Endothelial cell of umbilical vein (primary cell): ENCODE measurements around the gene ERG. TPM values are rescaled to one million over a fixed set of nuclear protein-coding genes. Genes with fewer than 3 reads are reported as not detected.

Experiments used
- BruUV-seq: library from RNA; stranded (reverse); fragments of 400-500 nt; replicated peaks from 2 replicates; lab custom pipeline; 2021; lab: Mats Ljungman, UMichigan
- CTCF ChIA-PET: fragments of 300-600, 350-600 bp; sonication (Branson Sonifier 250); formaldehyde crosslinking; loops from one replicate; lab custom pipeline; 2021; ENCODE audit warnings: antibody characterized with exemption, inconsistent platforms; lab: Charles Lee
- POLR2A ChIA-PET: fragments of 300-600, 350-600 bp; sonication (Branson Sonifier 250); formaldehyde crosslinking; loops from one replicate; lab custom pipeline; 2021; ENCODE audit warnings: antibody characterized with exemption, inconsistent platforms; lab: Charles Lee
- DNase-seq: peaks from one replicate; pipeline ENCODE4 v3.0.0-alpha.2; 2011; ENCODE audit warnings: low read depth, low spot score
- FAIRE-seq: peaks from 2 replicates; lab custom pipeline; 2011; peaks lifted over from hg19 to GRCh38; lab: Jason Lieb, UNC
- H2AFZ ChIP-seq: 2 replicates; pipeline ENCODE4 v1.6.0; 2012; ENCODE audit warnings: low read depth, low read length, control low read depth, inconsistent platforms
- H3K27ac ChIP-seq: 2 replicates; pipeline ENCODE4 v1.5.1; 2011; ENCODE audit warnings: low read depth, mild to moderate bottlenecking, control low read depth, low read length, moderate library complexity; ENCODE audit not compliant: insufficient read depth
- H3K27me3 ChIP-seq, 2 experiments: 2 replicates each; pipeline versions ENCODE4 v1.6.0 to v1.6.1; 2011; ENCODE audit warnings: low read length in 2 of 2, mixed read lengths in 1 of 2; ENCODE audit not compliant: control insufficient read depth in 2 of 2, insufficient read depth in 2 of 2
- H3K36me3 ChIP-seq, 2 experiments: 2 replicates in 1 of 2; 3 replicates in 1 of 2; pipeline ENCODE4 v1.5.1; 2011; ENCODE audit warnings: low read length in 2 of 2, mild to moderate bottlenecking in 1 of 2, moderate library complexity in 1 of 2; ENCODE audit not compliant: control insufficient read depth in 2 of 2, insufficient read depth in 2 of 2; ENCODE audit errors: extremely low read depth in 1 of 2
- H3K4me1 ChIP-seq: 3 replicates; pipeline ENCODE4 v1.5.1; 2011; ENCODE audit warnings: mild to moderate bottlenecking, low read length; ENCODE audit not compliant: control insufficient read depth, insufficient read depth; ENCODE audit errors: extremely low read depth
- H3K4me2 ChIP-seq: 2 replicates; pipeline ENCODE4 v1.6.1; 2011; ENCODE audit warnings: low read length, control low read depth, mixed read lengths; ENCODE audit not compliant: insufficient read depth
- H3K4me3 ChIP-seq, 3 experiments: fragments of 200-600 bp in 1 of 3; sonication (generic), shearing (Covaris generic) in 1 of 3; replicated peaks in 1 of 3; 2 replicates each; pipeline ENCODE4 v1.5.1; 2011 to 2016; ENCODE audit warnings: control low read depth in 3 of 3, low read length in 3 of 3, mild to moderate bottlenecking in 2 of 3, inconsistent platforms in 1 of 3, low read depth in 1 of 3, moderate library complexity in 1 of 3; ENCODE audit not compliant: insufficient read depth in 1 of 3
- H3K79me2 ChIP-seq: 2 replicates; pipeline ENCODE4 v1.6.0; 2012; ENCODE audit warnings: low read length, inconsistent platforms; ENCODE audit not compliant: control insufficient read depth, insufficient read depth
- H3K9ac ChIP-seq: replicated peaks from 2 replicates; pipeline ENCODE3; 2011; ENCODE audit warnings: low read length, control low read depth; ENCODE audit not compliant: insufficient read depth; ENCODE audit errors: extremely low read depth
- H3K9me1 ChIP-seq: replicated peaks from 3 replicates; pipeline ENCODE4 v1.6.0; 2011; ENCODE audit warnings: mild to moderate bottlenecking, low read length; ENCODE audit not compliant: control insufficient read depth, insufficient read depth; ENCODE audit errors: extremely low read depth
- H3K9me3 ChIP-seq: replicated peaks from 2 replicates; pipeline ENCODE4 v1.5.1; 2012; ENCODE audit warnings: low read length, inconsistent platforms; ENCODE audit not compliant: control insufficient read depth, insufficient read depth
- H4K20me1 ChIP-seq: replicated peaks from 2 replicates; pipeline ENCODE3; 2011; ENCODE audit warnings: mild to moderate bottlenecking, low read length; ENCODE audit not compliant: control insufficient read depth, insufficient read depth; ENCODE audit errors: extremely low read depth
- EZH2 ChIP-seq: IDR thresholded peaks from 2 replicates; pipeline ENCODE4 v1.6.1; 2012; ENCODE audit warnings: borderline replicate concordance, low read depth, mild to moderate bottlenecking, moderate library complexity, low read length, inconsistent platforms; ENCODE audit not compliant: severe bottlenecking
- FOS ChIP-seq: IDR thresholded peaks from 2 replicates; pipeline ENCODE4 v1.6.1; 2011; ENCODE audit warnings: mild to moderate bottlenecking, low read length, moderate library complexity, borderline replicate concordance; ENCODE audit not compliant: insufficient read depth
- GATA2 ChIP-seq: IDR thresholded peaks from 2 replicates; pipeline ENCODE4 v1.7.0; 2011; ENCODE audit warnings: low read depth, mild to moderate bottlenecking, moderate library complexity, mixed read lengths, low read length; ENCODE audit not compliant: insufficient read length, insufficient read depth
- JUN ChIP-seq: IDR thresholded peaks from 2 replicates; pipeline ENCODE4 v1.6.1; 2011; ENCODE audit warnings: borderline replicate concordance, low read depth; ENCODE audit not compliant: insufficient read length, insufficient read depth
- MAX ChIP-seq: IDR thresholded peaks from 2 replicates; pipeline ENCODE4 v1.6.1; 2011; ENCODE audit not compliant: insufficient read depth, insufficient read length
- MYC ChIP-seq: IDR thresholded peaks from one replicate; pipeline ENCODE4 v1.6.1; 2011; ENCODE audit warnings: mild to moderate bottlenecking, low read depth, low read length
- POLR2A ChIP-seq: IDR thresholded peaks from 2 replicates; pipeline ENCODE4 v1.6.1; 2012; ENCODE audit warnings: low read depth, mild to moderate bottlenecking, control low read depth, low read length
- POLR2AphosphoS5 ChIP-seq: IDR thresholded peaks from 2 replicates; pipeline ENCODE4 v1.6.1; 2012; ENCODE audit warnings: low read depth, mild to moderate bottlenecking, control low read depth, low read length, moderate library complexity; ENCODE audit not compliant: insufficient read depth
- dilution Hi-C: fragments of 300-500 bp; cut with MboI; formaldehyde crosslinking; loops from one replicate; pipeline ENCODE4 v1.15.0; 2019; ENCODE audit warnings: low sequenced_read_pairs; ENCODE audit not compliant: extremely low pct_ligation_motif_present
- intact Hi-C: fragments of 100-400 bp; cut with micrococcal nuclease; formaldehyde crosslinking; loops from one replicate; pipeline ENCODE4 v1.10.0; 2022
- polyA plus RNA-seq, 4 experiments: library from polyadenylated mRNA; depleted of rRNA in 3 of 4; stranded (reverse) in 3 of 4; unstranded in 1 of 4; fragments of >200 nt; gene quantifications; 2 replicates each; pipeline versions ENCODE4 v1.2.1 to v1.2.3, GENCODE V29; 2011 to 2012; ENCODE audit warnings: missing spikeins in 1 of 4
- total RNA-seq: library from RNA; stranded (reverse); gene quantifications from 2 replicates; pipeline ENCODE4 v1.2.3, GENCODE V29; 2021
- TF ChIP-seq, protein P1 (sequence below), 2 donors: IDR thresholded peaks; 1 replicate in 1 of 2; 2 replicates in 1 of 2; pipeline ENCODE4 v1.5.1; 2011; ENCODE audit warnings: low read length in 2 of 2, mild to moderate bottlenecking in 2 of 2, moderate library complexity in 2 of 2, control low read depth in 1 of 2, inconsistent platforms in 1 of 2, low read depth in 1 of 2; ENCODE audit not compliant: insufficient read depth in 1 of 2; ENCODE audit errors: extremely low read depth in 1 of 2

ERG gene
- total and polyA plus RNA-seq, 2 donors (not counting 3 experiments of a cell fraction or from before 2014, with no cell fraction given) = 173 to 210 TPM

DNA sequence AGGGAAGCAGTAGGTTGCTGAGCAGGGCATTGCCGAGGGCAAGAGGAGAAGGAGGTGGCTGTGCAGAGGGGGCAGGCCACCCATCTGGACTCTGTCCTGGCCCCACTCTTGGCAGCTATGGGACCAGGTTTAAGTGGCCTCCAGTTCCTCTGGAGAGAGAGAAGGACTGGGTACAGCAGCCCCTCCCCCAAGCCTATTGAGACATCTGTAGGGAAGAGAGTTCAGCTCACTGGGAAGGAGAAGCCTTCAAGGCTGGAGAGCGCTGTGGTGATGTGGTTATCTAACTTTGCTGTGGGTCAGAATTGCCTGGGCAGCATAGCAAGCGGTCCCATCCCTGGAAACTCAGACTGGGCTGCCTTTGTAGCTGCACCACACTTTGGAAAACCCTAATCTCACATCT is 147.6 kb downstream of the ERG start:
- H3K27me3 ChIP-seq = no peaks in the 10 kb centered on the region
- H3K9ac ChIP-seq = no peak overlapping the region
- CTCF ChIA-PET = interaction anchor here (0.6 to 9.7 kb wide), 12 partner anchors 13 to 639 kb away, joined by 3 to 740 read pairs (median 7); no protein-coding TSS in a partner anchor
- intact Hi-C loops (loop anchor here (10.0 kb wide), 1 partner anchor 436 kb away; the partner anchor contains the start of gene KCNJ6), dilution Hi-C loops (loop anchor here (10.0 kb wide), 1 partner anchor 186 kb away; no protein-coding TSS in a partner anchor)
- H3K9me1 ChIP-seq = no peaks in the 10 kb centered on the region
- BruUV-seq = no TSS peak
- DNase-seq (no peak), FAIRE-seq (no peak)
- no peaks in the 10 kb centered on the region for H3K79me2 ChIP-seq
- TF ChIP-seq MYC (no peak), POLR2AphosphoS5 (no peak), MAX (no peak), GATA2 (no peak), EZH2 (no peak), FOS (no peak), JUN (no peak), POLR2A (no peak)
- TF ChIP-seq, protein P1, sequence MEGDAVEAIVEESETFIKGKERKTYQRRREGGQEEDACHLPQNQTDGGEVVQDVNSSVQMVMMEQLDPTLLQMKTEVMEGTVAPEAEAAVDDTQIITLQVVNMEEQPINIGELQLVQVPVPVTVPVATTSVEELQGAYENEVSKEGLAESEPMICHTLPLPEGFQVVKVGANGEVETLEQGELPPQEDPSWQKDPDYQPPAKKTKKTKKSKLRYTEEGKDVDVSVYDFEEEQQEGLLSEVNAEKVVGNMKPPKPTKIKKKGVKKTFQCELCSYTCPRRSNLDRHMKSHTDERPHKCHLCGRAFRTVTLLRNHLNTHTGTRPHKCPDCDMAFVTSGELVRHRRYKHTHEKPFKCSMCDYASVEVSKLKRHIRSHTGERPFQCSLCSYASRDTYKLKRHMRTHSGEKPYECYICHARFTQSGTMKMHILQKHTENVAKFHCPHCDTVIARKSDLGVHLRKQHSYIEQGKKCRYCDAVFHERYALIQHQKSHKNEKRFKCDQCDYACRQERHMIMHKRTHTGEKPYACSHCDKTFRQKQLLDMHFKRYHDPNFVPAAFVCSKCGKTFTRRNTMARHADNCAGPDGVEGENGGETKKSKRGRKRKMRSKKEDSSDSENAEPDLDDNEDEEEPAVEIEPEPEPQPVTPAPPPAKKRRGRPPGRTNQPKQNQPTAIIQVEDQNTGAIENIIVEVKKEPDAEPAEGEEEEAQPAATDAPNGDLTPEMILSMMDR (IDR thresholded peaks at IDR 0.05; ENCODE audit: extremely low read depth in 1 of 2, insufficient read depth in 1 of 2, low read depth in 1 of 2, low read length in 2 of 2) = no peak
- H3K4me1 ChIP-seq = peaks cover 14% of the 10 kb centered on the region
- H3K27ac ChIP-seq = no peak overlapping the region
- no peak overlapping the region for H3K4me3 ChIP-seq
- H3K36me3 ChIP-seq = no peaks in the 10 kb centered on the region
- POLR2A ChIA-PET = no interaction called here
- H3K9me3 ChIP-seq = no peaks in the 10 kb centered on the region
- no peak overlapping the region for H2AFZ ChIP-seq
- H3K4me2 ChIP-seq = no peak overlapping the region
- H4K20me1 ChIP-seq = no peaks in the 10 kb centered on the region
